LNCAP (cell line): ENCODE measurements around the gene MLXIPL.

Experiments used
- TF ChIP-seq, protein P1 (sequence below): fragments of 450-650 bp; IDR thresholded peaks from 2 replicates; pipeline ENCODE4 v1.5.1; 2017; ENCODE audit warnings: mild to moderate bottlenecking

Gene MLXIPL

DNA sequence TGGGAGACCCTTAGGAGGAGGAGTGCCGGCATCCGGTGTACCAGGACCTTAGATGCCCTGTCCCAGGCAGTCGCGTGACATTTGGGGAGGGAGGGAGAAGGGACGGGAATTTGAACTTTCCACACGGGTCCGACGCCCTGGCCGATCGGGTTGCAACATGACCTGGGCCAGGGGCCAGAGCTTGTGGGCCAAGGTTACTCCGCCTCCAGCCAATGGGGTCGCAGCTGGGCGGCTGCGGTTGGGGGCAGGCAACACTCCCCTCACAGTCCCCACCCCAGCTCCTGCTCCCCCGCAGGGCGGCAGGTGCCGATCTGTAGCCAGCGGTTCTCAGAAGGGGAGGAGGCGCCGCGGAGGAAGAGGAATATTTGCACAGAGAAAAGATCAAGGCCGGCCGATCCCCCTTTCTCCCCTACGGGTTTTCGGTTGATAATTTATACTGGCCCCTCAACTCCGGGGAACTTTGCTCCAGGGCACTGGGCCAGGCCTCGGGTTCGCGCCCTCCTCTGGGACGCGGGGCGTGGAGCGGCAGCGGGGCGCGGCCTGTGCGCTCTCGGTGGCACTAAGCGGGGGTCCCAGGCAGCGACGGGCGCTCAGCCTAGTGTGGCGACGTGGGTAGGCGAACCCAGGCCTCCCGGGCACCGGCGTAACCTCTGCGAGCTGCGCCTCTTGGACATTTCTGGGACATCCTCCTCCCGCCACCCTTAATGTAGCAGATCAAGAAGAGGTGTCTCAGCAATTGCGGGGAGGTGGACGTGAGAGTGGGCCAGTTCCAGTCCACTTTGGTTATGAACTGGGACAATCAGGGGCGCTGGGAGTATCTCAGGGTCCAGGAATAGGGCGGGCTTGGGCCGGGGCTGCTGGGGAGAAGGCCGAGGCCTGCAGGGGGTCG, 1.2 kb downstream of the MLXIPL start:
- TF ChIP-seq, protein P1, sequence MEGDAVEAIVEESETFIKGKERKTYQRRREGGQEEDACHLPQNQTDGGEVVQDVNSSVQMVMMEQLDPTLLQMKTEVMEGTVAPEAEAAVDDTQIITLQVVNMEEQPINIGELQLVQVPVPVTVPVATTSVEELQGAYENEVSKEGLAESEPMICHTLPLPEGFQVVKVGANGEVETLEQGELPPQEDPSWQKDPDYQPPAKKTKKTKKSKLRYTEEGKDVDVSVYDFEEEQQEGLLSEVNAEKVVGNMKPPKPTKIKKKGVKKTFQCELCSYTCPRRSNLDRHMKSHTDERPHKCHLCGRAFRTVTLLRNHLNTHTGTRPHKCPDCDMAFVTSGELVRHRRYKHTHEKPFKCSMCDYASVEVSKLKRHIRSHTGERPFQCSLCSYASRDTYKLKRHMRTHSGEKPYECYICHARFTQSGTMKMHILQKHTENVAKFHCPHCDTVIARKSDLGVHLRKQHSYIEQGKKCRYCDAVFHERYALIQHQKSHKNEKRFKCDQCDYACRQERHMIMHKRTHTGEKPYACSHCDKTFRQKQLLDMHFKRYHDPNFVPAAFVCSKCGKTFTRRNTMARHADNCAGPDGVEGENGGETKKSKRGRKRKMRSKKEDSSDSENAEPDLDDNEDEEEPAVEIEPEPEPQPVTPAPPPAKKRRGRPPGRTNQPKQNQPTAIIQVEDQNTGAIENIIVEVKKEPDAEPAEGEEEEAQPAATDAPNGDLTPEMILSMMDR: no peak

DNA sequence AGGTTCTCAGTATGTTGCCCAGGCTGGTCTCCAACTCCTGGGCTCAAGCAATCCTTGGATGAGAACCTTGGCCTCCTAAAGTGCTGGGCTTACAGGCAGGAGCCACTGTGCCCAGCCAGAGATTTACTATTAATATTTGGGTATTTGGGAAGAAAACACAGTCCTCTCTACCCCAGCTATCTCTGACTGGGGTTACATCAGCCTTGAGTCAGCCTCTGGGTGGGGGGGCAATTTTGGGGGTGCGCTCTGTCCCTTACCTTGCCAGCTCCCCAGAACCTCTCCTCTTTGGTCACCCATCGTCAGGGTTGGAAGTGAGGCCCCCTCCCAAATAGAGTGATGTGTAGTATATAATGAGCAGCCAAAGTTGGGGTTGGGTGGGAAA, 1.8 kb downstream of the MLXIPL start:
- TF ChIP-seq, protein P1: no peak

DNA sequence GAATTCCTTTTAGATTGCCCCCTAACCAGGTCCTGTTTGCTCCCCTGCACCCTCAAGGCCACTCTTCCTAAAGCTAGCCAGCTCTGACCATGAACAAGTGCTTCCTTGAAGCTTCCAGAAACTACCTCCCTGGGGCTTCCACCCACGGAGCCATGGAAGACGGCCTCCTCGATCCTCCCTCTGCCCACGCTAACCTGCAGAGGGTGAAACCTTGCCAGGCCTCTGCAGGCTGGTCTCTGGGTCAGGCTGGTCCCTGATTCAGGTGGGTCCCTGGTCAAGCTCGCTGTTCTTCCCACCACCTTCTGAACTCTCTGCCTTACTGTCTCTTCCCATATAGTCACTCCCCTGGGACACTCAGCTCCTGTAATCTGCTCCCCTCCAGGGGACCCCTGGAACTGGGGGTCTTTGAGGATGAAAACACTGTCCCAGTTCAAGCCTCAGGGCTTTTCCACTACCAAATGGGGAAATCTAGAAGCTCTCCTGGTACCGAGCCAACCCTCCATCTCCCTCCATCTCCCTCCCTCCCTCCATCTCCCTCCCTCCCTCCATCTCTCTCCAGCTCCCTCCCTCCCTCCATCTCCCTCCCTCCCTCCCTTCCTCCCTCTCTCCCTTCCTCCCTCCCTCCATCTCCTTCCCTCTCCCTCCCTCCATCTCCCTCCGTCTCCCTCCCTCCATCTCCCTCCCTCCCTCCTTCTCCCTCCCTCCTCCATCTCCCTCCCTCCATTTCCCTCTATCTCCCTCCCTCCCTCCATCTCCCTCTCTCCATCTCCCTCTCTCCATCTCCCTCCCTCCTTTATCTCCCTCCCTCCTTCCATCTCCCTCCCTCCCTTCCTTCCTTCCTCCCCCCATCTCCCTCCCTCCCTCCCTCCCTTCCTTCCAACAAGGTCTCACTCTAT, 2.9 kb downstream of the MLXIPL start:
- TF ChIP-seq, protein P1: no peak

DNA sequence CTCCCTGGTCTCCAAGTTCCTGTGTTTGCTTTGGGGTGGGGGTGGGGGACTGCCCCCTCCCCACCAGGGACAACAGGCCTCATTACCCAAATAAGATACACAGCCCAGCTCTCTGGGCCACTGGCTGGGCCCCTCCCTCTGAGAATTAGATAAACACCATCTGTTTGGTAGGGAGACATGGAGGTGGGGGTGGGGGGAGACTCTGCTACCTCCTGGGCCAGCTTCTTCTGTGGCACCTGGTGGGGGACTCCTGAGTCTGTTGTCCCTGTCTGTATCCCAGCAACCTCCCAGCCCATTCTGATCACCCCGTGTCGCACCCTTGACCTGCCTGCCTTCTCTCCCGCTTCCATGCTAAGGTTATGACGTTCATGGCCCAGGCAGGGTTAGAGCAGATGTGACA, 5.8 kb downstream of the MLXIPL start:
- TF ChIP-seq, protein P1: no peak

DNA sequence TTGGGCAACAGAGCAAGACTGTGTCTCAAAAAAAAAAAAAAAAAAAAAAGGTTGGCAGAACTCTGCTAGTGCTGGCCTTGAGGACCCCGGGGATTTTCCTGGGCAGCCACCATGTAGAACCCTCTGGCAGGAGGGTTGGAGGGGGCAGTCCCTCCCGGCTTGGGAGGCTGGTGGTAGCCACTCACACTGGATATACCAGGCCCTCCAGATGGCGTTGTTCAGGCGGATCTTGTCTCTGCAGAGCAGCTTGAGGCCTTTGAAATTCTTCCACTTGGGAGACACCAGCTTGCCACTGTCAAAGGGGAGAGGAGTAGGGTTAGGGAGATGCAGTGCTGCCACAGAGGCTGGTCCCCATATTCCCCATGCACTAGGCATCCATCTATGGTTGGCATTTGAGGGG, 8.4 kb downstream of the MLXIPL start:
- TF ChIP-seq, protein P1: no peak

DNA sequence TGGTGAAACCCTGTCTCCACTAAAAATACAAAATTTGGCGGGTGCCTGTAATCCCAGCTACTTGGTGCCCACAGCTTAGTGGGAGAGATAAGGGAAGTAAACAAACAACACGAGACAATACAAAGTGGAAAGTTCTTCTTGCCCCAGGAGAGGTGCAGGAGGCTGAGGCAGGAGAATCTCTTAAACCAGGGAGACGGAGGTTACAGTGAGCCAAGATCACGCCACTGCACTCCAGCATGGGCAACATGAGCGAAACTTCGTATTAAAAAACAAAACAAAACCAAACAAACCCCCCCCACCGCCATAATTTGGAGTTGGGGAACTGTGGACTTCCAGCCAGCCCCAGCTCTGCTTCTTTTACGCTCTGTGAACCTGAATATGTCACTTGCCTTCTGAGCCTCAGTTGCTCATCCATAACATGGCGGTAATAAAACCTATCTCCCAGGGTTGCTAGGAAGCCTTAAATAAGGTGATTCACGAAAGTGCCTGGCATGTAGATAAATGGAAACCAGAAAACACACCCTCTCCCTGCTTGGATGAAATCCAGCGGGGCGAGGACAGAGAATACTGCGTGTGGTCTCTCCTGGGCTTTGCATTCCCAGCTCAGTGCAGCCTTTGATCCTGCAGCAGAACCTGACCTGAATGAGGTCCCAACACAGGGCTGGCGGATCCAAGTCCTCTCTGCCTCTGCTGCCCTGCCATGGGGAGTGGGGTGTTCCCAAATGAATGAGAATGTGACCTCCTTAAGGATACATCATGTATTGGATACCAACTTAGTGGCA, 10.2 kb downstream of the MLXIPL start:
- TF ChIP-seq, protein P1: no peak
